ENCODE data around the gene MAML2.

The MAML2 gene

GRCh38 chr11:96197801-96198701 lies 144.9 kb downstream of the MAML2 start:
- TF ChIP-seq ZFX (IDR thresholded peaks at IDR 0.05; ENCODE audit: borderline replicate concordance) (no peak), CTCF (IDR thresholded peaks at IDR 0.05) (no peak)
- no peak overlapping the region for H3K27ac ChIP-seq

DNA sequence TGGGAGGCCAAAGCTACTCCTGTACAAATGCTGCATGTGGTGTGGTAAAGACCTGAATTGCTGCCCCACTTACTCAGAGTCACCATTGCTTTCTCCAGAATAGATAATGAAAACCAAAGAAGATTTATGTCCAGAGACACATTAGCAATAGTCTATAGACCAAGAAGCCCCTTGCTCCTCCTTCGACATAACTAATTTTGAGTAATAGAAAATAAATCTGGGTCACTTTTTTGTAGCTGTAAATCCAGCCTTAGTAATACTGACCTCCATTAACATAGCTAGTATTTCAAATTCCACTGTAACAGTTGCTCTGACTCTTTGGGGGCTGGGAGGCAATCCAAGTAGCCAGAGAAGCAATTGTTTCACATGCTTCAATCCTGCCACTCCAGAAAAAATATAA lies 145.9 kb downstream of the MAML2 start:
- H3K27ac ChIP-seq, result no peak overlapping the region
- TF ChIP-seq CTCF (IDR thresholded peaks at IDR 0.05), result no peak
- TF ChIP-seq ZFX (IDR thresholded peaks at IDR 0.05; ENCODE audit: borderline replicate concordance), result no peak

DNA sequence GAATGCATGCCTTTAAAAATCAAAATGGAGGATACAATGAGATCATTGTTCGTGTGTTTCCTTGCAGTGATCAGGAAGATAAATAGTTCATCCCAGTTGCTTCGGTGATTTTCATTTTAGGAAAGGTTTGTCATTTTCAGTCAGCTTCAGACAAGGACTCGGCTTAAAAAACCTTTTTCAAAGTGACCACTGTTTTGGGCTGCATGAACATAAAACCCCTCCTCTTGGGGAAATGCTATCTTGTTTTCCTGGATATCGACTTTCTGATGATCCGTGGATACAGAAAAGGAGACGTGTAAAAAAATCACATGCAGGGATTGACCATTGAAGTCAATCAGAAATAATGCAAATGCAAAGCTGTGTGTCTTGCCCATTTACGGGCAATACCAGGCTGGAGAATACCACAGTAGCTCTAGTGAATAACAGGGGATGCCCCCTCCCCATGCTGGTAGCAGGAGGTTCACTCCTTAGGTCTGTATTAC lies 146.8 kb downstream of the MAML2 start:
- TF ChIP-seq CTCF (IDR thresholded peaks at IDR 0.05) (no peak), ZFX (IDR thresholded peaks at IDR 0.05; ENCODE audit: borderline replicate concordance) (no peak)
- H3K27ac ChIP-seq, result no peak overlapping the region

- H3K27ac ChIP-seq, result no peak overlapping the region
- TF ChIP-seq ZFX (IDR thresholded peaks at IDR 0.05; ENCODE audit: borderline replicate concordance) (no peak), CTCF (IDR thresholded peaks at IDR 0.05) (no peak)
These were observed 147.3 kb downstream of the MAML2 start for GRCh38 chr11:96195671-96196070.

DNA sequence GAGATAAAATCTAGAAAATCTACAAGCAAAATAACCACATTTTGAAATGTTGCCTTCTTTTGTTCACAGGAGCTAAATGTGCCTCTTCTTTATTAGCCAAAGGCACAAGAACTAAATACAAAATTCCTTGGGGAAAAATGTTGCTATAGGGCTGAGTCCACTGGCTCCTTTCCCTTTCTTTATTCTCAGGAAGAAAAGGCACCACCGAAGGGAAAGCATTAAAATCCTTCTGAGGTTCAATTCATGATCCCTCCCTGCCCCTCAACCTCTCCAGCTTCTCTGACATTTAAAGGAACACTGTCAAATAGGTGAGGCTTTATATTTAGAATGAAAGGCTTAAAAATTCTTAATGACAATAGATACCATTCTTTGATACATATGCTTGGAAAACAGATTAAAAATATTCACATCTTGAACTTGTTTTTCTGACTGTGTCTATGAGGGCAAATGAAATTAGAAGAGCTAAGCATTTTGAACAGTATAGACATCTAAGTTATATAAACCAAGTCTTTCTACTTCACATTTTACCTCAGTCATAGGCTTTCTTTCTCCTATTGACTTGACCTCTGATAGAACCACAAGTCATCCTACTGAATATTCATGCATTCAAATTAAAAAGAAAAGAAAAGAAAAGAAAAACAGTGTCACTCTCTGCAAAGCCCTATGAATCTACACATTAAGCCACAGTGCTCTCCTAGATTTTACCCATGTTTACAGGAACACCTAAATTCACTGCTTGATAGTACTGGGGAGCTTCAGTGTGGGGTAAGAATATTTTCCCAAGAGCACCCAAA lies 148.2 kb downstream of the MAML2 start:
- no peak for TF ChIP-seq ZFX (IDR thresholded peaks at IDR 0.05; ENCODE audit: borderline replicate concordance)
- TF ChIP-seq CTCF (IDR thresholded peaks at IDR 0.05), result no peak
- no peak overlapping the region for H3K27ac ChIP-seq

DNA sequence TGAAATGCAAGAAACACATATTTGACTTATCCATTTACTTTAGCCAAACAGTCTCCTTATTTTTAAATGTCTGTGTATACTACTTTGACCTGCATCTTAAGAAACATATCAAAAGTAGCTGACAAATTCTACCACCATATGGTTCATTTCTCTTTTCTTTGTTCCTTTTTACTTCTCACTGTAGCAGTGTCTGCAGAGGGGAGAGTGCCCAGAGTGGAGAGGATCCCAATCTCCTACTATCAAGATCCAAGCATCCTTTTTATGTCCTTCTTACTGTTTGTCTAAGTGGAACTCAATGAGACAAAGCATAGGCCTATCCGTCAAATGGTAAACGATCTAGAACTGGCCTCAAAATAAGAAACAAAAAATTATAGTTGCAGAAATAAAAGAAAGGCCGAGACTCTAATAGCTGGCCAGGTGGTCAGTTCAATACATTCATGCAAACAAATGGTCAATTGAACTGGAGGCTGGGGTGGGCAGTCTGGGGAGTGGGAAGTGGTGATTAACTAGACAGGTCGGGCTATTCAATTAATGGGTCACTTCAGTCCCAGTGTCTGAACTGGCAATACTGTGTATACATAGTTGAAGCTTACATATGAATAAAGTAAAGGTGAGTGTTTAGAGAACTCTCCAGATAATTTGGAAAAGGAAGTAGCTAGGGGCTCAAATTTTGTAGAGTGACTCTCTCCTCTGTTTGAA lies 149.1 kb downstream of the MAML2 start:
- no peak overlapping the region for H3K27ac ChIP-seq
- no peak for TF ChIP-seq CTCF (IDR thresholded peaks at IDR 0.05)
- no peak for TF ChIP-seq ZFX (IDR thresholded peaks at IDR 0.05; ENCODE audit: borderline replicate concordance)

Measured in 22Rv1 (cell line).